ENCODE results near the gene MCF2L2.

DNA sequence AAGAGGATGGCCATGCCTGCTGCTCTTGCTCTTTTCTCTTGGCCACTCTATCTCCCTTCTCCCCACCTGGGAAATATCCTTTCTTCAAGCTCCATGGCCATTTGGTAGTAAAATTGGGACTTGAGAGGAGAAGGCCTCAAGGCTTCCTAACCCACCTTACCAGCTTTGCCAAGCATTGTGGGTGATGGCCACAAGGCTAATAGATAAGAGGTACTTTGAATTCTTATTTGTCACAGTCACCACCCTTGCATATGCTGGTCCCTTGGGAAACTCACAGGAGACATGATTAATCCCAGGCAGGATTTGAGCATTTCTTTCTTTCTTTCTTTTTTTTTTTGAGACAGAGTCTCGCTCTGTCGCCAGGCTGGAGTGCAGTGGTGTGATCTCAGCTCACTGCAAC, 138.2 kb downstream of the MCF2L2 start:
- TF ChIP-seq, protein P1, sequence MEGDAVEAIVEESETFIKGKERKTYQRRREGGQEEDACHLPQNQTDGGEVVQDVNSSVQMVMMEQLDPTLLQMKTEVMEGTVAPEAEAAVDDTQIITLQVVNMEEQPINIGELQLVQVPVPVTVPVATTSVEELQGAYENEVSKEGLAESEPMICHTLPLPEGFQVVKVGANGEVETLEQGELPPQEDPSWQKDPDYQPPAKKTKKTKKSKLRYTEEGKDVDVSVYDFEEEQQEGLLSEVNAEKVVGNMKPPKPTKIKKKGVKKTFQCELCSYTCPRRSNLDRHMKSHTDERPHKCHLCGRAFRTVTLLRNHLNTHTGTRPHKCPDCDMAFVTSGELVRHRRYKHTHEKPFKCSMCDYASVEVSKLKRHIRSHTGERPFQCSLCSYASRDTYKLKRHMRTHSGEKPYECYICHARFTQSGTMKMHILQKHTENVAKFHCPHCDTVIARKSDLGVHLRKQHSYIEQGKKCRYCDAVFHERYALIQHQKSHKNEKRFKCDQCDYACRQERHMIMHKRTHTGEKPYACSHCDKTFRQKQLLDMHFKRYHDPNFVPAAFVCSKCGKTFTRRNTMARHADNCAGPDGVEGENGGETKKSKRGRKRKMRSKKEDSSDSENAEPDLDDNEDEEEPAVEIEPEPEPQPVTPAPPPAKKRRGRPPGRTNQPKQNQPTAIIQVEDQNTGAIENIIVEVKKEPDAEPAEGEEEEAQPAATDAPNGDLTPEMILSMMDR (IDR thresholded peaks at IDR 0.05) = no peak
- no peak for TF ChIP-seq POLR2A (IDR thresholded peaks at IDR 0.05)
